HepG2 (cell line): ENCODE results near the gene CREBBP. TPM values are rescaled to one million over a fixed set of nuclear protein-coding genes. Genes with fewer than 3 reads are reported as not detected.

Experiments used
- ATAC-seq: fragments of 200-7000 bp; cut with Tn5 transposase; 3 replicates; pipeline ENCODE4 v1.9.1; 2020; ENCODE audit warnings: mild to moderate bottlenecking, moderate library complexity
- BruUV-seq: library from RNA; stranded (reverse); fragments of 400-500 nt; replicated peaks from 2 replicates; lab custom pipeline; 2021; lab: Mats Ljungman, UMichigan
- CTCF ChIA-PET: fragments of 300-600 bp; formaldehyde crosslinking; extraction: SDS; loops from one replicate; lab custom pipeline; 2021; ENCODE audit warnings: low total read pairs, inconsistent platforms, low intra/inter-chr PET ratio; lab: Yijun Ruan, JAX
- POLR2A ChIA-PET: fragments of 350-600 bp; sonication (Branson Sonifier 250); formaldehyde crosslinking; loops from one replicate; lab custom pipeline; 2020; ENCODE audit warnings: antibody characterized with exemption, inconsistent platforms; lab: Yijun Ruan, JAX
- DNase-seq: peaks from one replicate; pipeline ENCODE4 v3.0.0-alpha.2; 2015; ENCODE audit warnings: low spot score
- FAIRE-seq: peaks from 3 replicates; lab custom pipeline; 2011; peaks lifted over from hg19 to GRCh38; lab: Jason Lieb, UNC
- H2AFZ ChIP-seq: one replicate; pipeline ENCODE4 v1.6.1; 2011; ENCODE audit warnings: low read length, inconsistent platforms
- H3K27ac ChIP-seq: fragments of 300-600 bp; 3 replicates; pipeline ENCODE4 v1.8.0; 2011; ENCODE audit warnings: mixed run types, mild to moderate bottlenecking, mixed read lengths, low read length, inconsistent platforms; ENCODE audit not compliant: insufficient read depth; ENCODE audit errors: extremely low read length
- H3K27me3 ChIP-seq, 2 experiments: fragments of 200-600 bp in 1 of 2; 2 replicates in 1 of 2; 3 replicates in 1 of 2; pipeline versions ENCODE4 v1.6.0 to v1.8.0; 2011; ENCODE audit warnings: low read length in 2 of 2, mild to moderate bottlenecking in 2 of 2, moderate library complexity in 2 of 2, inconsistent platforms in 1 of 2; ENCODE audit not compliant: insufficient read depth in 2 of 2, control insufficient read depth in 1 of 2
- H3K36me3 ChIP-seq, 2 experiments: fragments of 200-600 bp in 1 of 2; replicated peaks in 1 of 2; 2 replicates in 1 of 2; 3 replicates in 1 of 2; pipeline versions ENCODE4 v1.5.1 to v1.8.0; 2011; ENCODE audit warnings: low read length in 2 of 2, inconsistent platforms in 1 of 2; ENCODE audit not compliant: insufficient read depth in 2 of 2, control insufficient read depth in 1 of 2
- H3K4me1 ChIP-seq: 2 replicates; pipeline ENCODE4 v1.5.1; 2012; ENCODE audit warnings: low read length, inconsistent platforms; ENCODE audit not compliant: insufficient read depth
- H3K4me2 ChIP-seq: 2 replicates; pipeline ENCODE4 v1.6.0; 2011; ENCODE audit warnings: low read depth, low read length, inconsistent platforms
- H3K4me3 ChIP-seq, 3 experiments: fragments of 200-600 bp in 1 of 3; sonication (generic), shearing (Covaris generic) in 1 of 3; replicated peaks in 1 of 3; 2 replicates each; pipeline ENCODE4 v1.5.1; 2011 to 2016; ENCODE audit warnings: low read length in 3 of 3, inconsistent platforms in 2 of 3, low read depth in 2 of 3, mild to moderate bottlenecking in 2 of 3, control low read depth in 1 of 3, mixed read lengths in 1 of 3; ENCODE audit not compliant: insufficient read depth in 1 of 3
- H3K79me2 ChIP-seq: one replicate; pipeline ENCODE4 v1.6.1; 2011; ENCODE audit warnings: low read length, inconsistent platforms; ENCODE audit not compliant: insufficient read depth
- H3K9ac ChIP-seq: 2 replicates; pipeline ENCODE4 v1.6.0; 2011; ENCODE audit warnings: mild to moderate bottlenecking, low read depth, low read length, inconsistent platforms; ENCODE audit not compliant: insufficient read depth
- H3K9me3 ChIP-seq: 2 replicates; pipeline ENCODE4 v1.5.1; 2012; ENCODE audit warnings: mild to moderate bottlenecking, low read length
- H4K20me1 ChIP-seq: 2 replicates; pipeline ENCODE4 v1.6.0; 2011; ENCODE audit warnings: inconsistent platforms, mild to moderate bottlenecking, low read length, moderate library complexity; ENCODE audit not compliant: insufficient read depth
- ATF7-NPFF ChIP-seq: sonication (generic); formaldehyde crosslinking; IDR thresholded peaks from 2 replicates; pipeline ENCODE4 v1.8.1; 2023; ENCODE audit warnings: mild to moderate bottlenecking, low read depth, missing genetic modification reagents, moderate library complexity
- CCAR2 ChIP-seq: fragments of 200-400 bp; formaldehyde crosslinking; optimal IDR thresholded peaks from 2 replicates; pipeline ENCODE3; 2018; ENCODE audit warnings: low read depth, mild to moderate bottlenecking, low read length, moderate library complexity
- CREM ChIP-seq, 2 experiments: sonication (generic) in 1 of 2; formaldehyde crosslinking in 1 of 2; IDR thresholded peaks; 2 replicates each; pipeline versions ENCODE4 v1.4.0 to v1.6.1; 2016 to 2020; ENCODE audit warnings: antibody characterized with exemption in 1 of 2, mild to moderate bottlenecking in 1 of 2, missing genetic modification reagents in 1 of 2
- EHMT2 ChIP-seq: fragments of 200-600 bp; sonication (generic); IDR thresholded peaks from 2 replicates; pipeline ENCODE4 v1.7.0; 2017; ENCODE audit warnings: antibody characterized with exemption, low read depth, low read length, borderline replicate concordance
- EZH2 ChIP-seq: conservative IDR thresholded peaks from 2 replicates; pipeline ENCODE4 v1.6.1; 2012; ENCODE audit warnings: mild to moderate bottlenecking, low read depth, low read length, moderate library complexity
- FLYWCH1 ChIP-seq: sonication (generic); formaldehyde crosslinking; IDR thresholded peaks from 2 replicates; pipeline ENCODE4 v1.8.1; 2023; ENCODE audit warnings: mild to moderate bottlenecking, missing genetic modification reagents
- NFYB ChIP-seq: sonication (generic); formaldehyde crosslinking; IDR thresholded peaks from 2 replicates; pipeline ENCODE4 v1.4.0; 2020; ENCODE audit warnings: missing genetic modification reagents
- NR2F2 ChIP-seq: IDR thresholded peaks from 2 replicates; pipeline ENCODE4 v1.6.1; 2012; ENCODE audit warnings: low read depth, inconsistent platforms, borderline replicate concordance
- TCF7L2 ChIP-seq: IDR thresholded peaks from 2 replicates; pipeline ENCODE4 v1.6.1; 2011; ENCODE audit warnings: mild to moderate bottlenecking, low read depth, low read length, moderate library complexity
- ZNF251 ChIP-seq: sonication (generic); formaldehyde crosslinking; IDR thresholded peaks from 2 replicates; pipeline ENCODE4 v1.9.0; 2021; ENCODE audit warnings: mild to moderate bottlenecking, missing genetic modification reagents
- ZNF275 ChIP-seq: sonication (generic); formaldehyde crosslinking; IDR thresholded peaks from 2 replicates; pipeline ENCODE4 v1.8.0; 2022; ENCODE audit warnings: missing genetic modification reagents, mild to moderate bottlenecking, inconsistent platforms, borderline replicate concordance
- ZNF280D ChIP-seq: sonication (generic); formaldehyde crosslinking; IDR thresholded peaks from 2 replicates; pipeline ENCODE4 v1.5.1; 2020; ENCODE audit warnings: mild to moderate bottlenecking, missing genetic modification reagents
- ZNF543 ChIP-seq: sonication (generic); formaldehyde crosslinking; IDR thresholded peaks from 2 replicates; pipeline ENCODE4 v1.4.0; 2020; ENCODE audit warnings: mild to moderate bottlenecking, missing genetic modification reagents
- ZNF615 ChIP-seq: sonication (generic); formaldehyde crosslinking; IDR thresholded peaks from 2 replicates; pipeline ENCODE4 v1.5.0; 2020; ENCODE audit warnings: mild to moderate bottlenecking, missing genetic modification reagents, borderline replicate concordance
- ZNF619 ChIP-seq: sonication (generic); formaldehyde crosslinking; IDR thresholded peaks from 2 replicates; pipeline ENCODE4 v1.4.0; 2020; ENCODE audit warnings: mild to moderate bottlenecking, missing genetic modification reagents
- WGBS: methylation state at CpG from one replicate; pipeline ENCODE4 v1.1.6; 2017; ENCODE audit warnings: low lambda C conversion rate; 5-methylcytosine and 5-hydroxymethylcytosine counted together
- in situ Hi-C: cut with HindIII; loops from 2 replicates; pipeline ENCODE4 v1.10.0; 2017; ENCODE audit warnings: low pct_unique_long_range_greater_than_20kb; ENCODE audit not compliant: extremely low pct_ligation_motif_present
- intact Hi-C: fragments of 100-400 bp; cut with micrococcal nuclease; formaldehyde crosslinking; loops from one replicate; pipeline ENCODE4 v1.10.0; 2022; ENCODE audit not compliant: unreplicated experiment
- polyA plus RNA-seq, 8 experiments: library from polyadenylated mRNA; depleted of rRNA in 3 of 8; stranded (reverse) in 7 of 8; unstranded in 1 of 8; fragments of >200 nt; fragmentation: Illumina TruSeq in 4 of 8; extraction: Trizol in 4 of 8; gene quantifications; 2 replicates each; pipeline versions ENCODE4 v1.2.1 to v1.2.3, GENCODE V29; 2011 to 2016; ENCODE audit warnings: low read depth in 4 of 8, missing spikeins in 1 of 8, mixed read lengths in 1 of 8; ENCODE audit not compliant: insufficient read depth in 1 of 8
- total RNA-seq, 5 experiments: library from RNA; depleted of rRNA; stranded (reverse); fragments of >200 nt; fragmentation: Illumina TruSeq; extraction: Trizol; gene quantifications; 2 replicates each; pipeline ENCODE4 v1.2.3, GENCODE V29; 2016; ENCODE audit warnings: low read depth in 1 of 5

The CREBBP gene
- total and polyA plus RNA-seq, 2 of the 13 experiments (the other 11 are each of a cell fraction or from before 2014, with no cell fraction given), result 5.3 to 10.4 TPM

GRCh38 chr16:3824121-3824795, 56.3 kb downstream of the CREBBP start:
- Histone ChIP-seq H3K79me2 (peaks cover 93% of the 10 kb centered on the region), H3K4me3 (no peak overlapping the region), H3K27ac (no peak overlapping the region), H4K20me1 (peaks cover 42% of the 10 kb centered on the region), H3K9ac (no peak overlapping the region), H3K9me3 (no peaks in the 10 kb centered on the region), H3K4me2 (no peak overlapping the region), H2AFZ (no peak overlapping the region), H3K36me3 (peaks cover 4 to 10% of the 10 kb centered on the region in 2 experiments; a peak in 2 of 5 replicates), H3K4me1 (peaks cover 38% of the 10 kb centered on the region), H3K27me3 (no peaks in the 10 kb centered on the region)
- FAIRE-seq, result no peak
- CTCF ChIA-PET, result no interaction called here
- ATAC-seq, result no peak; the same call in 1 of the 3 replicates
- intact Hi-C loops (no loop called here), in situ Hi-C loops (no loop called here)
- WGBS, result 96% methylated on average over 17 of the region's 17 CpGs
- POLR2A ChIA-PET, result no interaction called here
- BruUV-seq, result no TSS peak
- no peak for TF ChIP-seq NFYB (CRISPR knock-in tag)
- TF ChIP-seq FLYWCH1, result no peak
- no peak for TF ChIP-seq EZH2
- TF ChIP-seq TCF7L2, result no peak
- no peak for DNase-seq

GRCh38 chr16:3823427-3823826, 57.1 kb downstream of the CREBBP start:
- DNase-seq (no peak), ATAC-seq (no peak), FAIRE-seq (no peak)
- no peak overlapping the region for H2AFZ ChIP-seq
- no peak overlapping the region for H3K27ac ChIP-seq
- BruUV-seq, result no TSS peak
- ChIA-PET POLR2A (no interaction called here), CTCF (no interaction called here)
- peaks cover 49% of the 10 kb centered on the region for H4K20me1 ChIP-seq
- no peak overlapping the region for H3K4me3 ChIP-seq
- no peaks in the 10 kb centered on the region for H3K9me3 ChIP-seq
- no peak overlapping the region for H3K9ac ChIP-seq
- H3K36me3 ChIP-seq, result peaks cover 4 to 9% of the 10 kb centered on the region in 2 experiments; a peak in 2 of 5 replicates
- in situ Hi-C loops (no loop called here), intact Hi-C loops (no loop called here)
- H3K27me3 ChIP-seq, result no peaks in the 10 kb centered on the region
- no peak overlapping the region for H3K4me2 ChIP-seq
- H3K79me2 ChIP-seq, result peaks cover 94% of the 10 kb centered on the region
- H3K4me1 ChIP-seq, result peaks cover 38% of the 10 kb centered on the region
- 85% methylated on average over 5 of the region's 5 CpGs for WGBS
- TF ChIP-seq ZNF280D (CRISPR knock-in tag) (no peak), EHMT2 (no peak), ZNF619 (CRISPR knock-in tag) (no peak), ZNF543 (no peak), ZNF275 (CRISPR knock-in tag) (no peak), CCAR2 (no peak), ZNF615 (CRISPR knock-in tag) (no peak), ATF7-NPFF (CRISPR knock-in tag) (no peak), CREM (IDR thresholded peaks at IDR 0.05) (no peak), CREM (CRISPR knock-in tag; IDR thresholded peaks at IDR 0.05) (no peak), NR2F2 (no peak), ZNF251 (no peak)
